Fibroblast of peridontal ligament (primary cell): Measurements from ENCODE around the gene GABBR2.

Experiments
- DNase-seq: peaks from one replicate; pipeline ENCODE4 v3.0.0-alpha.2; 2010; ENCODE audit errors: extremely low read depth

Gene GABBR2

GRCh38 chr9:98403715-98404114 is 305.0 kb downstream of the GABBR2 start:
- DNase-seq, result no peak

GRCh38 chr9:98402019-98402840 is 306.5 kb downstream of the GABBR2 start:
- DNase-seq, result no peak

- DNase-seq, result no peak
Measured at GRCh38 chr9:98401140-98402018, 307.4 kb downstream of the GABBR2 start.

GRCh38 chr9:98399950-98400683 is 308.6 kb downstream of the GABBR2 start:
- no peak for DNase-seq

- DNase-seq, result no peak
Measured at GRCh38 chr9:98396656-98397055, 312.1 kb downstream of the GABBR2 start.

GRCh38 chr9:98396236-98396635 is 312.5 kb downstream of the GABBR2 start:
- DNase-seq, result no peak

GRCh38 chr9:98391867-98392266 is 316.9 kb downstream of the GABBR2 start:
- no peak for DNase-seq

- DNase-seq, result no peak
Measured at GRCh38 chr9:98391406-98391805, 317.3 kb downstream of the GABBR2 start.

GRCh38 chr9:98385751-98386150 is 323.0 kb downstream of the GABBR2 start:
- DNase-seq, result no peak

GRCh38 chr9:98383758-98384157 is 325.0 kb downstream of the GABBR2 start:
- no peak for DNase-seq

- DNase-seq, result no peak
Measured at GRCh38 chr9:98381311-98382103, 327.2 kb downstream of the GABBR2 start.

- DNase-seq, result no peak
Measured at GRCh38 chr9:98380065-98380681, 328.6 kb downstream of the GABBR2 start.

GRCh38 chr9:98379572-98379971 is 329.2 kb downstream of the GABBR2 start:
- DNase-seq, result no peak

- no peak for DNase-seq
Measured at GRCh38 chr9:98378794-98379193, 329.9 kb downstream of the GABBR2 start.

GRCh38 chr9:98378206-98378780 is 330.4 kb downstream of the GABBR2 start:
- DNase-seq, result no peak

- DNase-seq, result peak; percentile 51
Measured at GRCh38 chr9:98375138-98375726, 333.5 kb downstream of the GABBR2 start.

GRCh38 chr9:98374385-98375051 is 334.2 kb downstream of the GABBR2 start:
- DNase-seq, result peak; percentile 65

- DNase-seq, result peak; percentile 27
Measured at GRCh38 chr9:98373609-98374008, 335.1 kb downstream of the GABBR2 start.

- DNase-seq, result no peak
Measured at GRCh38 chr9:98372077-98372836, 336.5 kb downstream of the GABBR2 start.
